22Rv1 (cell line): ENCODE measurements around the gene GCNT4.

Source experiments
- CTCF ChIP-seq: fragments of 450-650 bp; IDR thresholded peaks from 2 replicates; pipeline ENCODE4 v1.5.1; 2017; ENCODE audit warnings: mild to moderate bottlenecking
- ZFX ChIP-seq: fragments of 450-650 bp; IDR thresholded peaks from 2 replicates; pipeline ENCODE4 v1.6.1; 2017; ENCODE audit warnings: antibody characterized with exemption, borderline replicate concordance

- no peak for TF ChIP-seq CTCF
- no peak for TF ChIP-seq ZFX
Measured at GRCh38 chr5:75012748-75013147, 39.6 kb downstream of the GCNT4 start.
